Measurements from ENCODE around the gene EBI3. TPM values are rescaled to one million over a fixed set of nuclear protein-coding genes. Genes with fewer than 3 reads are reported as not detected.
"Not testable (repeated sequence)": the region's sequence is repeated elsewhere in the genome, so short reads cannot be mapped to it uniquely, and the experiment has no call there.

Gene EBI3
- polyA plus RNA-seq (ENCODE audit: insufficient read length) = 0.72 TPM

GRCh38 chr19:4229179-4229931, at the start of gene EBI3:
Gene EBI3, plus strand, starts transcription at chr19:4229523. Its CDS starts 28 bp downstream, at chr19:4229551.
- no peak for DNase-seq

GRCh38 chr19:4181053-4181508, 48.2 kb upstream of the EBI3 start:
- no peak for DNase-seq

GRCh38 chr19:4182084-4182810, 47.1 kb upstream of the EBI3 start, which contains the start of the genes ANKRD24 and SIRT6:
Gene ANKRD24, plus strand, starts transcription at chr19:4182689. Its CDS starts 3,737 bp downstream, at chr19:4186426.
Gene SIRT6, minus strand, starts transcription at chr19:4182563. Its CDS starts 24 bp downstream, at chr19:4182539.
- peak; percentile 97 for DNase-seq

- no peak for DNase-seq
Measured at GRCh38 chr19:4183967-4184717, 45.2 kb upstream of the EBI3 start.

- no peak for DNase-seq
Measured at GRCh38 chr19:4184718-4185352, 44.5 kb upstream of the EBI3 start.

- DNase-seq = no peak
Measured at GRCh38 chr19:4185413-4186086, 43.8 kb upstream of the EBI3 start.

GRCh38 chr19:4186087-4186993, 43.0 kb upstream of the EBI3 start:
- DNase-seq = peak; percentile 37

- DNase-seq = no peak
Measured at GRCh38 chr19:4187313-4188122, 41.8 kb upstream of the EBI3 start.

GRCh38 chr19:4189641-4190040, 39.7 kb upstream of the EBI3 start:
- DNase-seq = no peak

- DNase-seq = not testable (repeated sequence)
Measured at GRCh38 chr19:4192537-4192936, 36.8 kb upstream of the EBI3 start.

- no peak for DNase-seq
Measured at GRCh38 chr19:4194353-4194752, 35.0 kb upstream of the EBI3 start.

- no peak for DNase-seq
Measured at GRCh38 chr19:4196009-4196408, 33.3 kb upstream of the EBI3 start.

- DNase-seq = no peak
Measured at GRCh38 chr19:4196587-4197148, 32.7 kb upstream of the EBI3 start.

- no peak for DNase-seq
Measured at GRCh38 chr19:4197228-4197624, 32.1 kb upstream of the EBI3 start.

- DNase-seq = no peak
Measured at GRCh38 chr19:4197625-4198466, 31.5 kb upstream of the EBI3 start.

- DNase-seq = no peak
Measured at GRCh38 chr19:4198467-4199126, 30.7 kb upstream of the EBI3 start.

- DNase-seq = no peak
Measured at GRCh38 chr19:4199699-4200293, 29.5 kb upstream of the EBI3 start.

All from hindlimb muscle (tissue), 1 donor.